Smooth muscle cell (in vitro differentiated cells): Measurements from ENCODE around the gene TNFAIP3. TPM values are rescaled to one million over a fixed set of nuclear protein-coding genes. Genes with fewer than 3 reads are reported as not detected.
"Not testable (repeated sequence)": the region's sequence is repeated elsewhere in the genome, so short reads cannot be mapped to it uniquely, and the experiment has no call there.

Experiments
- DNase-seq: peaks from one replicate; lab custom pipeline; 2025; ENCODE audit not compliant: unreplicated experiment; lab: John Stamatoyannopoulos, UW
- H2AFZ ChIP-seq: fragments of 200-600 bp; sonication (generic); 2 replicates; pipeline ENCODE4 v1.6.0; 2016; ENCODE audit warnings: antibody characterized with exemption, low read depth, mild to moderate bottlenecking
- H3F3A ChIP-seq: fragments of 200-600 bp; sonication (generic); 2 replicates; pipeline ENCODE4 v1.6.0; 2017; ENCODE audit warnings: antibody characterized with exemption, low read depth
- H3K27ac ChIP-seq: fragments of 200-600 bp; sonication (generic); 2 replicates; pipeline ENCODE4 v1.5.1; 2016; ENCODE audit warnings: low read depth, mild to moderate bottlenecking
- H3K27me3 ChIP-seq: fragments of 200-600 bp; sonication (generic); 2 replicates; pipeline ENCODE4 v1.6.1; 2016; ENCODE audit warnings: low read depth, mild to moderate bottlenecking
- H3K36me3 ChIP-seq: fragments of 200-600 bp; sonication (generic); 2 replicates; pipeline ENCODE4 v1.5.1; 2016; ENCODE audit warnings: low read depth
- H3K4me1 ChIP-seq: fragments of 200-600 bp; sonication (generic); 2 replicates; pipeline ENCODE4 v1.5.1; 2016; ENCODE audit warnings: low read depth
- H3K4me2 ChIP-seq: fragments of 200-600 bp; sonication (generic); 2 replicates; pipeline ENCODE4 v1.6.0; 2016; ENCODE audit warnings: mild to moderate bottlenecking
- H3K4me3 ChIP-seq: fragments of 200-600 bp; sonication (generic); 2 replicates; pipeline ENCODE4 v1.5.1; 2016; ENCODE audit warnings: mild to moderate bottlenecking
- H3K79me2 ChIP-seq: fragments of 200-600 bp; sonication (generic); 2 replicates; pipeline ENCODE4 v1.6.0; 2016; ENCODE audit warnings: low read depth, mild to moderate bottlenecking
- H3K9ac ChIP-seq: fragments of 200-600 bp; sonication (generic); 2 replicates; pipeline ENCODE4 v1.6.0; 2016; ENCODE audit warnings: low read depth
- H3K9me3 ChIP-seq: fragments of 200-600 bp; sonication (generic); replicated peaks from 2 replicates; pipeline ENCODE4 v1.5.1; 2016; ENCODE audit warnings: low read depth
- H4K20me1 ChIP-seq: fragments of 200-600 bp; sonication (generic); 2 replicates; pipeline ENCODE4 v1.6.0; 2016; ENCODE audit warnings: low read depth
- CTCF ChIP-seq: fragments of 200-600 bp; sonication (generic); IDR thresholded peaks from 2 replicates; pipeline ENCODE4 v1.5.1; 2017; ENCODE audit warnings: borderline replicate concordance, mild to moderate bottlenecking, antibody characterized with exemption; ENCODE audit not compliant: insufficient read depth, poor library complexity, severe bottlenecking
- WGBS: methylation state at CpG from one replicate; pipeline ENCODE4 v1.1.7; 2016; ENCODE audit warnings: low lambda C conversion rate; 5-methylcytosine and 5-hydroxymethylcytosine counted together
- polyA plus RNA-seq: library from polyadenylated mRNA; unstranded; fragments of >200 nt; fragmentation: Nextera tagmentation; extraction: Ambion mirVana; gene quantifications from 2 replicates; pipeline ENCODE4 v1.2.1, GENCODE V29; 2016
- total RNA-seq: library from RNA; depleted of rRNA; stranded (reverse); fragments of >200 nt; gene quantifications from 2 replicates; pipeline ENCODE4 v1.2.3, GENCODE V29; 2014

Gene TNFAIP3
- total and polyA plus RNA-seq, 2 experiments from 2014 or later: 32.2 to 33.8 TPM

GRCh38 chr6:137839076-137839475 lies 28.0 kb upstream of the TNFAIP3 start:
- Histone ChIP-seq H2AFZ (no peak overlapping the region), H3K4me1 (no peaks in the 10 kb centered on the region), H3K9ac (no peak overlapping the region), H3K9me3 (no peaks in the 10 kb centered on the region), H3K4me3 (no peak overlapping the region), H3K27ac (no peak overlapping the region), H3F3A (no peaks in the 10 kb centered on the region), H3K79me2 (no peaks in the 10 kb centered on the region), H3K36me3 (no peaks in the 10 kb centered on the region), H3K4me2 (no peak overlapping the region), H4K20me1 (no peaks in the 10 kb centered on the region), H3K27me3 (no peaks in the 10 kb centered on the region)
- TF ChIP-seq CTCF: no peak
- WGBS: 93% methylated on average over 2 of the region's 2 CpGs
- DNase-seq: no peak

- H3K9ac ChIP-seq: no peak overlapping the region
- no peak for DNase-seq
- H3K4me1 ChIP-seq: no peaks in the 10 kb centered on the region
- H4K20me1 ChIP-seq: no peaks in the 10 kb centered on the region
- WGBS: 85% methylated on average over 1 of the region's 1 CpG
- H3K9me3 ChIP-seq: no peaks in the 10 kb centered on the region
- no peaks in the 10 kb centered on the region for H3K36me3 ChIP-seq
- H3K4me2 ChIP-seq: no peak overlapping the region
- no peak overlapping the region for H3K27ac ChIP-seq
- no peak overlapping the region for H3K4me3 ChIP-seq
- TF ChIP-seq CTCF: no peak
- H3F3A ChIP-seq: no peaks in the 10 kb centered on the region
- H2AFZ ChIP-seq: no peak overlapping the region
- no peaks in the 10 kb centered on the region for H3K27me3 ChIP-seq
- H3K79me2 ChIP-seq: no peaks in the 10 kb centered on the region
These were observed 26.8 kb upstream of the TNFAIP3 start for GRCh38 chr6:137840252-137840651.

GRCh38 chr6:137843211-137843610 lies 23.8 kb upstream of the TNFAIP3 start:
- Histone ChIP-seq H2AFZ (no peak overlapping the region), H4K20me1 (no peaks in the 10 kb centered on the region), H3K36me3 (no peaks in the 10 kb centered on the region), H3K9ac (no peak overlapping the region), H3K79me2 (no peaks in the 10 kb centered on the region), H3K27ac (no peak overlapping the region), H3K4me1 (no peaks in the 10 kb centered on the region), H3F3A (no peaks in the 10 kb centered on the region), H3K9me3 (no peaks in the 10 kb centered on the region), H3K27me3 (no peaks in the 10 kb centered on the region), H3K4me3 (no peak overlapping the region), H3K4me2 (no peak overlapping the region)
- no peak for DNase-seq
- no peak for TF ChIP-seq CTCF

GRCh38 chr6:137844327-137844726 lies 22.7 kb upstream of the TNFAIP3 start:
- H3F3A ChIP-seq, H3K27ac ChIP-seq: not testable (repeated sequence)

GRCh38 chr6:137844773-137845172 lies 22.3 kb upstream of the TNFAIP3 start:
- H3K9ac ChIP-seq, DNase-seq, H3K27me3 ChIP-seq, H3K4me2 ChIP-seq, H3K9me3 ChIP-seq, H4K20me1 ChIP-seq, H2AFZ ChIP-seq, H3F3A ChIP-seq, H3K79me2 ChIP-seq, H3K36me3 ChIP-seq, H3K4me1 ChIP-seq, H3K4me3 ChIP-seq, H3K27ac ChIP-seq: not testable (repeated sequence)
- WGBS: 86% methylated on average over 7 of the region's 7 CpGs

More at GRCh38 chr6:137844327-137844726, 22.7 kb upstream of the TNFAIP3 start:
- H3K36me3 ChIP-seq, H3K4me3 ChIP-seq, H3K4me1 ChIP-seq, H3K9ac ChIP-seq, H3K4me2 ChIP-seq, H3K27me3 ChIP-seq, H2AFZ ChIP-seq, H3K79me2 ChIP-seq, DNase-seq, H3K9me3 ChIP-seq, H4K20me1 ChIP-seq: not testable (repeated sequence)
- 76% methylated on average over 2 of the region's 2 CpGs for WGBS
